SIG-M5 treated with dmso at 0.1 percent for 504 hours (cell line): Measurements from ENCODE around the gene CYREN.

Experiments used
- DNase-seq: peaks from one replicate; lab custom pipeline; 2025; ENCODE audit not compliant: unreplicated experiment; lab: John Stamatoyannopoulos, UW

The CYREN gene

DNA sequence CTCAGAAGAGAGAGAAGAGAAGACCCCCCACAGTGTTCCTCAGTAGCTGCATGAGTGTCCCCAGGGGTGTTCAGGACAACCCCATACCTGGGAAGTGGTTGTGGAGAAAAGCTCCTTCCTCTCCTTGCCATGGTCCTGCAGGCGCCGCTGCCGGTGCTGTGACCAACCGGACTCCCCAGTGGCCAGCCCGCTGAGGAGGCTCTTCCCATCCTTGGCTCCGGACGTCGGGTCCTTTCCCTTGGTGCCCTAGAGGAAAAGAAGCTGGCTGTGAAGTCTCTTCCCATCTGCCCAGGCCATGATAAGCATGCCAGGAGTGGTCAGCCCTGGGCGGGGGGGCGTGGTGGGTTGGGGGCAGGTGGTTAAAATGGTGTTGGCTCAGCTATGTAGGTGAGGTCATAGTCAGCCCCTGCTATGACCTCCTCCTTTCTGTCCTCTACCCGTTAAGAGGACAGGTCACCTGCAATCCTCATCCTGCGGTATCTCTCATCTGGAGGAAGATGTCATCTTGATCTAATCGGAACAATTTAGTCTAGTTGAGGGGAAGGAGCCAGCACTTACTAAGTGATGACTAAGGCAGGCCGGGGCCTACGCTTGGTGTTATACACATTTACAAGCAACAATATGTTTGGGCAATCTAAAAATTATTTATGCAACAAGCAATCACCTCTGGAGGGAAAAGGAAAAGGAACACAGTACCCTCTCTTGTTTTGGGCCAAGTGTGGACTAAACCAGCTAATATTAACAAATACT lies 27.6 kb upstream of the CYREN start:
- DNase-seq, result no peak

DNA sequence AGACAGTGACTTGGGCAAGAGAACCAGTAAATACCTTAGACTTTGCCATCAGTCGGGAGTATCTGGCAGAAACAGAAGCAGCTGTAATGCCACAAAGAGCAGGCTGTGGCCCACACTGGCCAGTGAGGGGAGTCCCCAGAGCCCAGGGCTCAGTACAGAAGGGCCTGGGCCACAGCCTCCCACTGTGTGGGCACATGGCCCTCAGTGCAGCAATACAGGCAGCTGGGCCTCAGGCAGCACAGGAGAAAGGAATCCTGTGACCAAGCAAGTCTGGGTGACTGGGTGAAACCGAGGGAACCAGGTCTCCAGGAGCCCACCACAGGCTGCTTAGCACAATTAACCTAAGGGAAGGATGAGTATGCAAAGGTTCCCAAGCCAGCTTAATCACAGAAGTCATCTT lies 26.8 kb upstream of the CYREN start:
- DNase-seq, result no peak

- no peak for DNase-seq
Measured at GRCh38 chr7:135195968-135196629, 25.6 kb upstream of the CYREN start.

DNA sequence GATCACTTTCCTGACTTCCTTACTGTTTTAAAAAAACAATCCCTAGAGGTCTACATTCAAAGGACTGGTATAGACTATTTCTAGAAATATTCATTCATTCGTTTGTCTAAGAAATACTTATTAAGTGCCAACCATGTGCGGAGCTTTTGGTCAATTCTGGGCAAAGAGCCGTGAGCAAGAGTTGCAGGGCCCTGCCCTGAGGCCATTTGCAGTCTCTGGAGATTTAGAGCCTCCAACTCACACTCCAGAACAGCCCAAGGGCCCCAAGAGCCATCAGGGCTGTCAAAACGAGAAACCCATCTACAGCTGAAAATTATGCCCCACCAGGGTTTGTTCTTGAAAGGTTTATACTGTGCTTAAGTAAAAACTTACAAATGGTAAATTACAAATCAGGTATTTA lies 24.6 kb upstream of the CYREN start:
- no peak for DNase-seq

DNA sequence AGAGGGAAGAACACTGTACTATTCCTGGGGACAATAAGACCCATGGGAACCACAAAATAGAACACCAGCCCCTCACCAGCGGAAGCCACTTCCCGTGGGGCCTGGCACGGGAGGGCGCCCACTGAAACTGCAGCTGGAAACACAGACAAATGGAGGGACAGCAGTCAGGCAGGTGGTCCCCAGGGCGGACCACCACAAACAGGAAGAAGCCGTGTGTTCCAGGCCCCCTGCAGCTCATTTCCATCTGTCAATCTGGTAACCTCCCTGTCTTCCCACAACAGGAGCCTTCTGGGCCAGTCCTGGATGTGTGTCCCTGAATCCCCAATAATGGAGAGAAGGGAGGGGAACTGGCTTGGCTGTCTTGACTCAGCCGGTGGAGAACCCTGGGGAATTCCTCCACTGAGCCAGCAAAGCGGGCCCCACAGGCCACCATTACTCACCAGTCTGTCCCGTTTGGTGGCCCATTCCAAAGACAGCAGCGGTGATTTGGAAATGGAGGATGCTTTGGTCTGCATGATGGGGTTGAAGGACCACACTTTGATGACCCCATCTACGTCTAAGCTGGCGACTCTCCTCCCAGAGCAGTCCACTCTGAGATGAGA lies 24.1 kb upstream of the CYREN start:
- DNase-seq, result no peak

GRCh38 chr7:135193615-135194081 lies 23.1 kb upstream of the CYREN start:
- no peak for DNase-seq

GRCh38 chr7:135192914-135193536 lies 22.5 kb upstream of the CYREN start:
- no peak for DNase-seq

GRCh38 chr7:135190703-135191102 lies 20.2 kb upstream of the CYREN start:
- DNase-seq, result no peak

GRCh38 chr7:135189961-135190360 lies 19.5 kb upstream of the CYREN start:
- DNase-seq, result no peak

DNA sequence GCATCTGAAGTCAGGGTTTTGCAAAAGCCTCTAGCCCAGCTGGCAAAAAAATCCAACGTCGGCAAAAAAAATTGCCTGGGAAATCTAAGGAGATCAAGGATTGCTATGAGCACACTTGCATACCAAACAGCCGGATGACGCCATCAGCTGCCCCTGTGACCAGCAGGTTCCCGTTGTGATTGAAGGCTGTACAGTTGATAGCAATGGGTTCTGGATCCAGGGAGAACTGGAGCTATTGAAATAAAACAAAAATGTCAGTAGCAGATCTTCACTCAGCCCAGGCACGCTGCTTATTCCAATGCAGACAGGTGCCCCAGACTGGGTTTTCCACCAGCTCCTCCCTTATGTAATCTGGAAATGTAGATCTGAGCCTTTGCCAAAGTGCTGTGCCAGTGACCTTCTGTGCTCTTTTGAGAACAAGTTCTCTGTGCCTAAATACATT lies 18.7 kb upstream of the CYREN start:
- DNase-seq, result no peak

- DNase-seq, result no peak
Measured at GRCh38 chr7:135188298-135188984, 17.9 kb upstream of the CYREN start.

- DNase-seq, result no peak
Measured at GRCh38 chr7:135186841-135187253, 16.3 kb upstream of the CYREN start.

DNA sequence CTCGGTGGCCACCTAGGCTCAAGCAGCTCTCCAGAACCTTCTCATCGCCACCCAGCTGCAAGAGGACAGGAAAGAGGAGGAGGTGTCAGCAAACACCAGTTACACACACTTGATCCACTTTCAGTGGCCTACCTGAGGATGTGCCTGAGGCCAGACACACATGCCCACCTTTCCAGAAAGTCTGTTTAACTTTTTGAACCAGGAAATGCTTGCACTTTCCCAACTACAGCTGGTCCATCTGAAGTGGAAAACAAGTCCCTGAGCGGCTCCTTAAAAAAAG lies 15.7 kb upstream of the CYREN start:
- no peak for DNase-seq

- DNase-seq, result no peak
Measured at GRCh38 chr7:135185471-135186260, 15.2 kb upstream of the CYREN start.

DNA sequence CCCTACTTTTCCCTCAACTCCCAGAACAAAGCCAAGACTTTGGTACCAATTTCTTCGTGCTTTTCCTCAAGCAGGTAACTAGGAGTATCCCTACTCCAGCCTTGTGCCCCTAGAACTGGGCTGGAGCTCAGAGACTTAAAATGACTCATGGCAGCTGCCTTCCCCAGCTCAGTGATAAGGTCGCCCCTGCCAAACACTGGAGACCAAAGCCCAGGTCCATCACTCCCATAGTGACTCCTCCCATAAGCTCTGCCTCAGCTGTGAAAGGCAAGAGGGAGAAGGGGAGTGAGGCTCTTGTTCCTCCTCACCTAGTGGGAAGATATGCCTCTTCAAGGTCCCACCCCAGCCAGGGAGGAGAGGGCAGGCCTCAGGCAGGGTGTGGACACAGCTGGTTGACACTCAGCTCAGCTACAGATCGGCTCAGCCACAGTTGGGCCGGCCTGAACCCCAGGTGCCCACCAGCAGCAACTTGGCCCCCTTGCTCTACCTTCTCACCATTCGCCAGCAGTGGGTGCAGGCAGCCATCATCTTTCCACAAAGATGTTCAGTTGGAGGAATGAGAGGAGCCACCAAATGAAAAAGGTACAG lies 13.8 kb upstream of the CYREN start:
- no peak for DNase-seq

DNA sequence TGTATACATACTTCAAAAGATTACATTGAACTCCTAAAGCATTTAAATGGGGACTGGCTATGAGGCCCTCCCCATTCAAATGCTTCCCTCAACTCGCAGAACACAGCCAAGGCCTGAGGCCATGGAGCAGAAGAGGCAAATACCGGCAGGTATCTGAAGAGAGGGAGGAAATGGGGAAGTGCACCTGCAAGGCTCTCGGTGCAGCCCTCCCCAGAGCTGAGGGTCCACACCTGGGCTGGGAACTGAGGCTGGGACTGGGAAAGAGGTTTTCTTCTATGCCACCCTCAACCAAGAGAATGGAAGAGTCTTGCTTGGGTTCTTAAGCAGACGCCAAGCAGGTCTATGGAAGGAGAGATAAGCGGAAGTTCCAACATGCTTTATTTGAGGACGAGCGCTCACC lies 13.0 kb upstream of the CYREN start:
- no peak for DNase-seq

GRCh38 chr7:135181929-135182678 lies 11.6 kb upstream of the CYREN start:
- DNase-seq, result no peak

DNA sequence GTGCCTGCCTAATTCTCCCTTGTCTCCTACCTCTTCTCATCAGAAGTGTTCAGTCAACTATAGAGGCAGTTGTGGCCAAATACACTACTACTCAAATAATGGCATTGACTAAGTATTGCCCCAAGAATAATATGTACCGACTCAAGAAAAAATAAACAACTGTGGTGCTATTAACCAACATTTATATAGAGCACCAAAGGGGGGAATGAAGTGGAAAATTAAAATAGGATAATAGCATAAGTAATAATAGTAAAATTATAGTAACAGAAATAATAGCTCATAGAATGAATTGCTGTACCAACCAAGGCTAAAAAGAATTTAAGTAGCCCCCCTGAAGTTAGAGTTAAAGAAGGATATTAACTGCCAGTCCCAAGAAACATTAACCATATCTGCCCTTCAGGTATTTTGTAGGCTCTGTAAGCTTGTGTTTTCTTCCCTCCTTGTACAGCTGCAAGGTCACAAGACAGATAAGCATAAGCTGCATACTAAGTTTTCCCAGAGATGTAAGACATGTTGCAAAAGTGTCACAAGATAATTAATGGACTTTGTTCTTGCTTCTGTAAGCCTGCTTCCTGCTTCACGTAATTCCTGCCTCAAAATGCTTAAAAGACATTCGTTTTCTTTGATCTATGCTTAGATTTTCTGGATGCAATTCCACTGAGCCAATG lies 10.9 kb upstream of the CYREN start:
- no peak for DNase-seq

DNA sequence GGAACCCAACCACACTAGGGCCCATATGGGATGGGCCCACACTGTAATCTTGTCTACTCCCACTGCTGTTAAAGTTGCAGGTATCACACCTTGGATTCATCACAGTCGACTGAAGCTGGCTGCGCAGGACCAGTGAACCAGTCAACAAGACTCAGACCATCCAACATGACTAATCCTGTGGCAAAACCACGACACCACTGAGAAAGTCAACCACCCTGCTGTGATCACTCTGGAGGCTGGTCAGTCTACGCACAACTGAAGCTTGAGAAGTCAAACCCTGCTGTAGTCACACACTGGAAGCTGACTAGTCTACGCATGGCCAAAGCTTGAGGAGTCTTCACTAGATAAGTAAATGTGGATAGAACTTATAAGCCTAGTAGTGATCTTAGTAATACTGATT lies 9.6 kb upstream of the CYREN start:
- no peak for DNase-seq
